Peyer's patch (tissue), 4 donors: ENCODE data around the gene HSPB9.

ENCODE experiments used
- CTCF ChIP-seq, 6 experiments: fragments of 450-650 bp in 4 of 6; fragments of 200-600 bp in 2 of 6; sonication (generic) in 1 of 6; IDR thresholded peaks; one replicate each; pipeline ENCODE4 v1.5.1; 2017 to 2019; ENCODE audit warnings: antibody characterized with exemption in 6 of 6, mild to moderate bottlenecking in 3 of 6, moderate library complexity in 1 of 6
- POLR2A ChIP-seq, 2 donors: fragments of 450-650 bp; IDR thresholded peaks; one replicate each; pipeline ENCODE4 v1.5.1; 2017; ENCODE audit warnings: antibody characterized with exemption in 2 of 2, mild to moderate bottlenecking in 2 of 2, moderate library complexity in 2 of 2

- no peak for TF ChIP-seq CTCF (IDR thresholded peaks at IDR 0.05)
- no peak for TF ChIP-seq POLR2A (IDR thresholded peaks at IDR 0.05)
Measured at GRCh38 chr17:42087042-42087701, 35.4 kb upstream of the HSPB9 start.
